ENCODE results near the gene TBXA2R.

DNA sequence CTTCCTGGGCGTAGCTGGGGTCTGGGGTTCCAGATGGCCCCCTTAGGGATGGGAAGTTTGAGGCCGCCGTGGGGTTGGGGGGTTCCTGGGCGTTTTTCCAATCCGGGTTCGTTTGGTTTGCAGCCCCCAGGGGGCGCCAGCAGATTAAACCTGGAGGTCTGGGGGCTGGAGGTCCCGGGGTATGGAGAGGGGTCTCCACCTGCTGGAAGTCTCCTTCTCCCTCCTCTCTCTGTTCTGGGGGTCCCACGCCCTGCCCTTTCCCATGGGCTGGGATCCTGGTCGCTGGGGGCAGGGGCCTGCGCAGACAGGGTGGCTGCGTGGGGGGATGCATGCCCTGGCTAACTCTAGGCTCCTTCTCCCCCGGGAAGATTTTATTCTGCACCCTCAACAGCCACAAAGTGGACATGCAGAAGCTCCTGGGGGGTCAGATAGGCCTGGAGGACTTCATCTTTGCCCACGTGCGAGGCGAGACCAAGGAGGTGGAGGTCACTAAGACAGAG is 20.5 kb downstream of the TBXA2R start:
- TF ChIP-seq POLR2A (IDR thresholded peaks at IDR 0.05) = no peak
- TF ChIP-seq CTCF (IDR thresholded peaks at IDR 0.05) = peak; percentile 41 to 49 (median 44)
- no peak for TF ChIP-seq EP300 (IDR thresholded peaks at IDR 0.05; ENCODE audit: low read depth)
- TF ChIP-seq POLR2AphosphoS5 (IDR thresholded peaks at IDR 0.05) = no peak

Data from transverse colon (tissue), 4 donors.